WTC11 (cell line): ENCODE results near the gene EPO.

Experiments used
- CTCF ChIP-seq: fragments of 200-600 bp; IDR thresholded peaks from 2 replicates; pipeline ENCODE4 v1.8.0; 2022; ENCODE audit warnings: antibody characterized with exemption
- E2F5 ChIP-seq: sonication (generic); formaldehyde crosslinking; IDR thresholded peaks from 2 replicates; pipeline ENCODE4 v1.8.1; 2022; ENCODE audit warnings: mild to moderate bottlenecking, moderate library complexity, missing genetic modification reagents
- NR2C2 ChIP-seq: sonication (generic); formaldehyde crosslinking; IDR thresholded peaks from 2 replicates; pipeline ENCODE4 v1.8.0; 2022; ENCODE audit warnings: mild to moderate bottlenecking, missing genetic modification reagents
- ZMAT4 ChIP-seq: fragments of 250-450 bp; sonication (Bioruptor Pico); IDR thresholded peaks from 2 replicates; pipeline ENCODE4 v1.9.0; 2021; ENCODE audit warnings: mild to moderate bottlenecking
- ZNF317 ChIP-seq: sonication (generic); formaldehyde crosslinking; IDR thresholded peaks from 2 replicates; pipeline ENCODE4 v1.8.1; 2023; ENCODE audit warnings: low read depth, mild to moderate bottlenecking, moderate library complexity, missing genetic modification reagents, borderline replicate concordance

- TF ChIP-seq E2F5 (CRISPR knock-in tag): no peak
- no peak for TF ChIP-seq ZMAT4 (CRISPR knock-in tag)
- TF ChIP-seq NR2C2 (CRISPR knock-in tag): no peak
- no peak for TF ChIP-seq ZNF317 (CRISPR knock-in tag)
- TF ChIP-seq CTCF: no peak
Measured at GRCh38 chr7:100692578-100692961, 27.7 kb upstream of the EPO start.
